Thyroid gland (tissue), 4 donors: ENCODE results near the gene CHN2.

ENCODE experiments used
- CTCF ChIP-seq, 6 experiments: fragments of 200-600 bp in 3 of 6; fragments of 450-650 bp in 3 of 6; sonication (generic) in 3 of 6; IDR thresholded peaks; one replicate each; pipeline ENCODE4 v1.5.1; 2016 to 2019; ENCODE audit warnings: antibody characterized with exemption in 6 of 6, mild to moderate bottlenecking in 2 of 6, inconsistent platforms in 1 of 6, moderate library complexity in 1 of 6
- POLR2A ChIP-seq, 2 donors: fragments of 450-650 bp; IDR thresholded peaks; one replicate each; pipeline ENCODE4 v1.6.1; 2017; ENCODE audit warnings: antibody characterized with exemption in 2 of 2, mild to moderate bottlenecking in 2 of 2, moderate library complexity in 1 of 2

- TF ChIP-seq CTCF (IDR thresholded peaks at IDR 0.05) (no peak), POLR2A (IDR thresholded peaks at IDR 0.05) (no peak)
Measured at GRCh38 chr7:29328045-29328444, 133.5 kb downstream of the CHN2 start.
